GM18517 (cell line): ENCODE results near the gene RIT1.
"Not testable (repeated sequence)": the region's sequence is repeated elsewhere in the genome, so short reads cannot be mapped to it uniquely, and the experiment has no call there.

Source experiments
- ATAC-seq: cut with Tn5 transposase; IDR thresholded peaks from one replicate; pipeline ENCODE4 v1.9.1; 2021; ENCODE audit warnings: mild to moderate bottlenecking, moderate library complexity; ENCODE audit not compliant: unreplicated experiment

Gene RIT1

DNA sequence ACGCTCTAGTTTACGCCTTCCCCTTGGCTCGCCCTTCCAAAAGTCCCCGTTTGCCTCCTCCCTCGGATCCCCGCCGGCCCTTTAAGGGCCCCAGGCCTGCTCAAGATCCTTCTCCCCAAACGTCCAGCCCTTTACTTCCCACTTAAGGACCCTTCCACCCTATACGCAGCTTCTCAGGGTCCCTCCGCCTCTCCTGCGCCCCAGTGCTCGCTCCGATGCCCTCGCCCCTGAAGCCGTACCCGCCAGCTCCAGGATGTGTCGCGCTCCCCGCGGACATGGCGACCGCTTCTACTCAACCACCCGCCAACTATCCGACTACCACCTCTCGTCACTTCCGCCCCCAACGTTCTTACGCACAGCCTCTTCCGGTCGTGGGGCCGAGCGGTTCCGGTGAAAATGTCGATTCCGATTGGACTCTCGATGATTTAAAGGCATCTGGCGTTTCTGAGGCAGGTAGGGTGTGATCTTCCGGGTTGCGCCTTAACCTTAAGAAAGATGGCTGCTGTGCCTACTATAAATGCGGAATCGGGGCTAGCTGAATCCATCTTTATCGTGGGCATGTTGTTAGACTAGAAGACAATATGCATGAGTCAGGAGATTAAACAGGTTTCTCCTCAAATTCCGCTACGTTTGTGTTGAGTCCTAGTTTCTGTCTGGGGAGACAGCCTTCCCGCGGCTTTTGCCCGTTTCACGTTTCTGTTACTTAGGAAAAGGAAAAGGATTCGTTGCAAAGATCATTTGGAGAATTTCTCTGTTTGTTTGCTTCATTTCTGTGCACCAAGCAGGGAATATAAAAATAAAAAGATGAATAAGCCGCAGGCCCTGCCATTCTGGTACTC is 23.2 kb upstream of the RIT1 start, which contains the start of gene KHDC4:
TSS of gene KHDC4 (minus strand) at position 317 of the 839 bp plus-strand sequence. CDS start at position 277, 40 bp downstream.
- peak; percentile 80 for ATAC-seq

DNA sequence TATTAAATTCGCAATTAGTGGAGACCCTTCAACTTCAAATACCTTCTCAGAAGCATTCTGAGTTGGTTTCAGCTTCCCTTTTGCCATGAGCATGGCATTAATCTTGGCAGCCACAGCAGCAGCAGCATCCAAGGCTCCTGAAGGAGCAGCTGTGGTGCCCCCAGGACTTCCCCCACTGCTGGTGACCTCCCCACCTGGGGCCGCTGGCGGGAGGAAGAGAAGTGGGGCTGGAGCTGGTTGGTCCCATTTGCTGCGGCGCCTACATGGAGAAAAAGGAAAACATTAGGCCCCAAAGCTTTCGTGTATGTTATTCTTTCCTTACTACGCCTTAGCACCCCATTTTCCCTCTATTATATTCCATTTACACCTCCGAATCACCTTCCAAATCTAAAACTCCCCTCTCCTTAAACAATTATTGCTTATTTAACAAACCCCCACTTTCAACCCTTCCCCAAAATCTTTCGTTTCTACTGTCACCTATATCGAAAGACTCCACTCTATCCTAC is 22.5 kb upstream of the RIT1 start:
- no peak for ATAC-seq

DNA sequence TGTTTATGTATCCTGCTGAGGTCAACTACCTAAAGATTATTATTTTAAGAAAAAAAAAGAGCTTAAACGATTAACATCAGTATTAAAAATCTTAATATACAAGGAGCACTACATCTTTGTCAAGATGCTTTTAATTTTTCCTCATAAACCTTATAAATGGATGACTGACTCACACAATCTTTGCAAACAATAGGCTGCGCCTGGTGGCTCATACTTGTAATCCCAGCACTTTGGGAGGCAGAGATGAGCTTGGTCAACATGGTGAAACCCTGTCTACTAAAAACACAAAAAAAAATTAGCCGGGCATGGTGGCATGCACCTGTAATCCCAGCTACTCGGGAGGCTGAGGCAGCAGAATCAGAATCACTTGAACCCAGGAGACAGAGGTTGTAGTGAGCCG is 21.3 kb upstream of the RIT1 start:
- no peak for ATAC-seq

DNA sequence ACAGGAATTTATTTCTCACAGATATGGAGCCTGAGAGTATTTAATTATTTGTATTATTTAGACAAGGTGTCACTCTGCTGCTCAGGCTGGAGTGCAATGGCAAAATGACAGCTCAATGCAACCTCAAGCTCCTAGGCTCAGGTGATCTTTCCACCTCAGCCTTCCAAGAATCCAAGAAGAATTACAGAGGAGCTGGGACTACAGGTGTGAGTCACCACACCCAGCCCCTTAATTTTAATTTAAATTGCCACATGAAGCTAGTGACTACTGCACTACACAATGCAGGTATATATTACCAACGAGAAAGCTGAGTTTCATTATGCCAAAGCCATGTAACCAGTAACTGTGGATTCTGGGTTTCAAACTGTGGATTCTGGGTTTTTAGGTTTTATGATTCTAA is 20.9 kb upstream of the RIT1 start:
- no peak for ATAC-seq

DNA sequence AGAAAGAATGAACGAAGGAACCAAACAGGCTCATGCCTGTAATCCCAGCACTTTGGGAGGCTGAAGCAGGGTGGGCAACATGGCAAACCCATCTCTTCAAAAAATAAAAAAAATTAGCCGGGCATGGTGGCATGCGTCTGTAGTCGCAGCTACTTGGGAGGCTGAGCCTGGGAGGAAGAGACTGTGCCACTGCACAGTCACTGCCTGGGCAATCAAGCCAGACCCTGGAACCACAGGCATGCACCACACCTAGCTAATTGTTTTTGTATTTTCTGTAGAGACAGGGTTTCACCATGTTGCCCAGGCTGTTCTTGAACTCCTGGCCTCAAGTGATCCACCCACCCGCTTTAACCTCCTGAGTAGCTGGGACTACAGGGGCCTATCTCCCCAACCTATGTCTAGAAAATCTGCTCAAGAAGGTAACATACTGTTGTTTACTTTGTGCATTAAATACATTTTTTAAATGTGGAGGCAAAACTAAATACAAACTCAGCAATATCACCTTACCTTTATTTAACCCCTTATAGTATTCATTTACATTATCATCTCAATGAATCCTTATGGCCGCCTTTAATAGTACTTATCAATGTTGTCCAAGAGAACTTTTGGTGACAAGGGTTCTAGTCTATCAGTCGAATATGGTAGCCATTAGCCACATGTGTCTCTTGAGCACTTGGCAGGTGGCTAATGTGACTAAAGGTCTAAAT is 20.3 kb upstream of the RIT1 start:
- ATAC-seq: no peak

DNA sequence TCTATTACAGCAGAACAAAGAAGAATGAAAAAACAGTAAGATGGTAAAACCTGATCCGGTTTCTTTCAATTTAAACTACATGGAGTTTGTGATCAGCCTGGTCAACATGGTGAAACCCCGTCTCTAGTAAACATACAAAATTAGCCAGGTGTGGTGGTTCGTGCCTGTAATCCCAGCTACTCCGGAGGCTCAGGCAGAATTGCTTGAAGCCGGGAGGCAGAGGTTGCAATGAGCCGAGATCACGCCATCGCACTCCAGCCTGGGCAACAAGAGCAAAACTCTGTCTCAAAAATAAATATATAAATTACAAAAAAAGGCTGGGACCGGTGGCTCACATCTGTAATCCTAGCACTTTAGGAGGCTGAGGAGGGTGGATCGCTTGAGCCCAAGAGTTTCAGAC is 19.6 kb upstream of the RIT1 start:
- ATAC-seq: not testable (repeated sequence)

DNA sequence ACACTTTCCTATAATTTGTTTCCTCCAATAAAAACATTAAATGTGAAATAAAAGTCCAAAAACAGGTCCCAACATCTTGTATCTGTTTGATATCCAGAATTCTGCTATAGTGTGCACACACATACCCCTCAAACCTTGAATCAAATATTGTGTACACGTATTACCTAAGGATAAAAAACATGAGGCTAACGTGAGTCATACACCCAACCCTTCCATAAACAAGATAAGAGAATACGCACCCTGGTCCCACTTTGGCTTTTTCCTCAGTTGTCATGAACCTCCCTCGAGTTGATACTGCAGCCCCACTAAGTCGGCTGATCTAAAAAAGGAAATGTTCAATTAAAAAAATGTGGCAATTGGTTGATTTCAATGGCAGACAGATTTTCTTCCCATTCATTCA is 17.9 kb upstream of the RIT1 start:
- ATAC-seq: no peak

DNA sequence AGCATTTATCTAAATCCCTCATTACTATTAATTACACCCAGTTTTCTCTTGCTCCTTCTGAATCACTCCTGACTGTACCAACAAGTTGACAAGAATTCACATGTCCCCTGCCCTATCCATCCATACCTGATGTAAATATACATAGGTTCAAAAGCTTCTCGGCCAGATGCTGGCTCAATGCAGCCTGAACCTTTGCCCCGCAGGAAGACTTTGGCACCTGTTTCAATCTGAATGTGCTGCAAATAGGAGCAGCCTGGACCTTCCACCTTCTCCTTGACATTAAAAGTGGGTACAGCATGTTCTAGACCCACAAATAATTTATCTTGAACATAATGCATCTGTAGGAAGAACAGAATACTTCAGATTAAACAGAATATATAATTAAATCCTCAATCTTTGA is 14.4 kb upstream of the RIT1 start:
- ATAC-seq: no peak

DNA sequence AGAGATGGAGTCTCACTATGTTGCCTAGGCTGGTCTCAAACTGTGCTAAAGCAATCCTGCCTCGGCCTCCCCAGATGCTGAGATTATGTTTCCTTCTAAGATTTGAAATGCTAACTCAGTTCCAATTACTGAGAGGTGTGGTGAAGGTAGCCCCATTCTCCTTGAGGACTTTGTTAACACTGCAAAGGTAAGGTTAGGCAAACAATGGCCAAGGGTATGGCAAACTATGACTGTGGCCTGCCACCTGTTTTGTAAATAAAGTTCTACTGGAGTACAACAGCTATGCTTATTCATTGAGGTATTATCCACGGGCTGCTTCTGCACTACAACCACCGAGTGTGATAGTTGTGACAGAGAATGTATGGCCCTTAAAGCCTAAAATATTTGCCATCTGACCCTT is 9.6 kb upstream of the RIT1 start:
- ATAC-seq: no peak

DNA sequence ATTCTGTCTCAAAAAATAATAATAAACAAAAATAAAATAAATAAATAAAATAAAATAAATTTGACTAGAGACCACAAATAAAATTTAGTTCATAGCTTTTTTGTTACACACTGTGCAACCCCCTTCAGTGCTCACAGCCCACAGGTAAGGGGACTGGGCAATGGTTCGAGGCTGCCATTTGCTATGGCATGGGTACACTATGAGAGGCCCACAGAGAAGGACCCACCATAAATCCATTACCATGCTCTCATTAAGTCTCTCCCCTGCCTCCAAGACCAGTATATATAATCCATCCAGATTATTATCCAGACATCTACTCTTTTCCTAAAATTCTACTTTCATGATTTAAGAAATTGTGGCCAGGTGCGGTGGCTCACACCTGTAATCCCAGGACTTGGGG is 8.7 kb upstream of the RIT1 start:
- no peak for ATAC-seq

DNA sequence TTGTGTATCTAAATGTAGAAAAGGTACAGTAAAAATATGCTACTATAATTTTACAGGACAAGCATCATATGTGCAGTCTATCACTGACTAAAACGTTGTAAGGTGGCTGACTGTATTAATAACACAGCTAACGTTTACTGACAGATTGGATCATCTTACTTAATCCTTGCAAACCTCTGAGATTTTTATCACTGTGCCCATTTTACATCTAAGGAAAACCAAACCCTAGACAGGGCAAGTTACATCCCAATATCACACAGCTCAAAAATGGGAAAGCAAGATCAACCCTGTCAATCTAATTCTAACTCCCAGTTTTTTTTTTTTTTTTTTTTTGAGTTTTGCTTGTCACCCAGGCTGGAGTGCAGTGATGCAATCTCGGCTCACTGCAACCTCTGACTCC is 7.5 kb upstream of the RIT1 start:
- no peak for ATAC-seq

DNA sequence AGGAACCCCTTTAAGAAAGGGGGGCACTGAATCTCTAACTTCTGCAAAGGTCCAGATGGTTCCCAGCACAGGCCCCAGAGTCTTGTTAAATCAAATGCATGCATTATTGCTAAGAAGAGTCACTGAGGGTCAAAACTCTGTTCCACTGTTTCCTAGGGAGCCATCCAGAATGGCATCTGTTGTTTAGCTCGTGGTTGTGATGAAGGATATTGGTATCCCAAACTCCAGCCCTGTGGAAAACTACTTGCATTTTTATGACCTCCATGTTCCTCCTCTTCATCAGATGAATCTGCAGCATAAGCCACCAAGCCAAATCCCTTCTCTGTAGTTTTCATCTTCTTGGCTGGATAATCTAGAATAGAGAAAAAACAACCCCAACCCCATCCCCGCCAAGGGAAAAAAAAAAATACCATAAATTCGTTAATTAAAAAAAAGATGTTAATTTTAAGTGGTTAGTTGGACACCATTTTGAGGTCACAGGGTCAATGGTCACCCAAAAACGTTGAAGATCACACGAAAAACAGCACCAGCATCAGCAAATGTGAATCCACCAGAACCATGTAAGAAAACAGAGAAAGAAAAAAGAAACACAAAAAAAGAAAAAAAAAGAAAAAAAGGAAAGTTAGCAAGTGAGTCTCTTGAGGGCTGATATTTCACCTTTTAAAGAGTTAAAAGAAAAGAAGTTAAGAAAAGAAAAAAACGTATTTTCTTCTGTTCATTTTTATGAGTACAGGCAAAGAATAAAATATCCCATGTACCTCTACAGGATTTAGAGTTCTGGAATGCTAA is 3.0 kb upstream of the RIT1 start:
- ATAC-seq: no peak

DNA sequence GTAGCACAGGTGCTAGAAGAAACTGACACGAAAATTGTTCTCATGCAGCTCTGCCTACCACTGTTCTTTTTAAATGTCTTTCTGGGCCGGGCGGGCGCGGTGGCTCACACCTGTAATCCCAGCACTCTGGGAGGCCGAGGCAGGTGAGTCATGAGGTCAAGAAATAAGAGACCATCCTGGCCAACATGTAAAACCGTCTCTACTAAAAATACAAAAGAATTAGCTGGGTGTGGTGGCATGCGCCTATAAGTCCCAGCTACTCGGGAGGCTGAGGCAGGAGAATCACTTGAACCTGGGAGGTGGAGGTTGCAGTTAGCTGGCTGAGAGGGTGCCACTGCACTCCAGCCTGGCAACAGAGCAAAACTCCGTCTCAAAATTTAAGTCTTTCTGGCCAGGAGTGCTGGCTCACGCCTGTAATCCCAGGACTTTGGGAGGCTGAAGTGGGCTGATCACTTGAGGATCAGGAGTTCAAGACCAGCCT is 947 bp upstream of the RIT1 start:
- ATAC-seq: peak; percentile 11

DNA sequence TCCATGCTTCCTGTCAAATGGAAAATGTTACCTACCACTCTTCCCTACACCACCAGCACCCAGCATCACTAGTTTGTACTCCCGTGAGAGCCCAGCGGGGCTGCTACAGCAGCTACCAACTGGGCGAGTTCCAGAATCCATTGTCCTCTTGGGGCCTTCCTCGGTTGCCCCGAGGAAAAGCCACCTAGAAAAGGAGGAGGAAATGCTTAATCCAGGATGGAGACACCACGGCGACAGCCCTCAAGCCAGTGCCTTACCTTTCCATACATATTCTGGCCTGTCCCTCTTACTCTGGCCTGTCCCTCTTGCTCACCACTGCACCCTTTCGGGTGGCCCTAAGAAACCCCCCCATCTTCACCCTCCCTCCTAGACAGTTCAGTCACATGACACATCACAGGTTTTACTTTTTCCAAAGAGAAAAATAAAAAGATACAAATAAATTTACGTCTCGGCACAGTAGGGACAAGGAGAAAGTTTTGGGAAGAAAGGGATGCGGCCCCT is 478 bp downstream of the RIT1 start:
- peak; percentile 20 for ATAC-seq

DNA sequence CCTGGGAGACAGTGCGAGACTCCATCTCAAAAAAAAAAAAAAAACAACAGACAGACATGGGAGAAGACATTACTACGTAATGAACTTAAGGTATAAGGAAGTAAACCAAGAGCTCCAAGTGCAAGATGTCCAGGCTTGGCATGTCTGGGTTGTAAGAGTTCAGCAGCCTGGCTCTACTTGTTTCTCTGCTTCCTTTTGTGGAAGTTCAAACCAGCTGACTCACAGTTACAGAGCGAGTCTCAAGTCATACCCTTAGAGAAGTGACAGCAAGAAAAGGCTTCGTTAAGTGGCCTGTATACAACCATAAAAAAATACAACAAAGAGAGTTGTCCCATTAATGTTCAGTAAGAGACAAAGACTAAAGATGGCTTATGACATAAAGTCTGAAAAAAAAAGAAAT is 1.3 kb downstream of the RIT1 start:
- no peak for ATAC-seq

DNA sequence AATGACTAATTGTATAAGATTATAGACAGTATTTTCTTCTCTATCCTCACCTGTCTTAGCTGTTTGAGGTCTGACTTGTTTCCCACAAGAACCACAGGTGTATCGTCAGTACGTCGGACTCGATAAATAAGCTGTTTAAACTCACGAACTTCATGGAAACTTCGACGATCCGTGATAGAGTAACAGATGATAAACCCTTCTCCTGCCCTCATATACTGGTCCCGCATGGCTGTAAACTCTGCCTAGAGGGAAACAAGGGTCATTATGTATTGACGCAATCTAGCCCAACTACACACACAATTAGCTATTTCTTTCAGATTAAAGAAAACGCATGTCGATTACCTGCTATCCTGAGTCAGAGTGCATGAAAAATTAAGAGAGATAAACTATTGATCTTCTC is 6.9 kb downstream of the RIT1 start:
- no peak for ATAC-seq

DNA sequence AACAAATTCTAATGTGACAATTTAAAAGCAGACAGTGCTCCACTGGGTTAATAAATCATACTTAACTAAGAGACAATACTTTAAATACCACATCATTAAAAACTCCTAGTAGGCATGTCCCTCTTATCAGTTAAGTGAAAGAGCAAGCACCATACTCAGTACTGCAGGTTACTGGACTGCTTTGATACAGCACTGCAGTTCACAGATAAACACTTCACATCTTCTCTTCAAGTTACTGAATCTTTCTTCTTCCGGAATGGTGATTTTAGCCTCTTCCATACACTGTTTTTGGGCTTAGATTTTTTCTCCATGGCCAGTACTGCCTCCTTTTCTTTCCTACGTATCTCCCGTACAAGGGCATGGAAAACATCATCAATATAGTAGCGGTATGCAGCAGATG is 11.0 kb downstream of the RIT1 start:
- no peak for ATAC-seq

DNA sequence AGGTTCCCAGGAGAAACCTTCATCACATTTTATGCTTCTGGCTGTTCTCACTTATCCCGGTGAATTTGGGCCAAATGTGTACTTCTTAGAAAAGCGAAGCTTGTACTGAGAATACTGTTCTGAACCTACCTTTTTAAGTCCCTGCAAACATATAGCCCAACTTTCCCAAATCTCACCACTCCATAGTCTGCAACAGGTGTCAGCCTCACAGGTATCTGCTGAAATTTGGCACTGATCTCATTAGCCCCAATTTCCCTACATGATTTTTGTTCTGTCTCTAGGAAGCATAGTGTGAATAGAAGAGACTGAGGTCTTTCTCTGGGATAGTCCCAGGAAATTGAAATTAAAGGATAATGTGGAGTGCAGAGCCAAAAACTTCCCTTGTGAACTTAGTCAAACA is 11.5 kb downstream of the RIT1 start:
- no peak for ATAC-seq

DNA sequence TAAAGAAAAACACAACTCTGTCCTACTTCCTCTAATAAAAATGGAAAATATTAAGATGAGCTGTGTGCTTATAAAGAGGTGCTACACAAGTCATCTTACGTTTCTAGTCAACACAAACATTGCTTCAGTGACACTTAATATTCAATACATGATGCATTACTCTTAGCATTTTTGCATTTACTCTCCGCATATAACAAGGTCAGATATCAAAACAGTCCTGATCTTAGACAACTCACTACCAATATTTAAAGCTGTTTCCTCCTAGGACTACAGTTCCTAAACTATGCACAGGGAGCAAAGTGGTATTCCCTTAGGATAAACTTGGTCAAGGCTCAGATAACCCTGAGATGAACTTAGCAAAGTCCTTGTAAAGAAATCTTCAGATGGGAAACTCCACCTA is 12.3 kb downstream of the RIT1 start:
- no peak for ATAC-seq

DNA sequence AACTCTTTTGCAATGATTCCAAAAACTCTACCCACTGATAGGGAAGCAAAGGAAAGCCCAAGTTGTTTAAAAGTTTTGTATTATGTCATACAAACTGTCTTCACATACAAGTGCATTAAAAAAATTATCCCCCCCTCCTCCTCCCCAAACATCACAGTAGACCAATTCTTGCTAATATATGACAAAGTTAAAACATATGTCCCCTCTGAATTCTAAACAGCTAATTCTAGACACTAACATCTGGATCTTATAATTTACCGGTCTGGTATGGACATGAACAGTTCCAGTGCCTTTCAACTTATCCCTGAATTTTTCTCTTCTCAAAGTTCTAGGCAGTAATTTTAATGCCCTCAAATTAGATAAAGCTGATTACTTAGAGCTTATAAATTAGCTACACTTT is 13.4 kb downstream of the RIT1 start:
- no peak for ATAC-seq

DNA sequence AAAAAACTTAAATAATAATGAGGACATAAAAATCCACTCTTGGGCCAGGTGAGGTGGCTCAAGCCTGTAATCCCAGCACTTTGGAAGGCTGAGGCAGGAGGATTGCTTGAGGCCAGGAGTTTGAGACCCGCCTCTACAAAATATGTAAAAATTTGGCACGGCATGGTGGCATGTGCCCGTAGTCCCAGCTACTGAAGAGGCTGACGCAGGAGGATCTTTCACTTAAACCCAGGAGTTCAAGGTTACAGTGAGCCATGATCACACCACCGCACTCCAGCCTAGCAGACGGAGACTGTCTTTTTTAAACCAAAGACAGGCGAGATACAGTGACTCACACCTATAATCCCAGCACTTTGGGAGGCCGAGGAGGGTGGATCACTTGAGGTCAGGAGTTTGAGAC is 14.7 kb downstream of the RIT1 start:
- not testable (repeated sequence) for ATAC-seq
